ENCODE results near the gene RTBDN.

GRCh38 chr19:12838886-12839756, 4.7 kb upstream of the RTBDN start:
- TF ChIP-seq GATA2 (IDR thresholded peaks at IDR 0.05; ENCODE audit: low read depth, low read length) (no peak), GATA3 (IDR thresholded peaks at IDR 0.05; ENCODE audit: low read depth, low read length) (no peak)

Data from SH-SY5Y (cell line).